GM21619 (cell line): Measurements from ENCODE around the gene NEMP2.
A peak's percentile ranks its signal among the peaks of the same experiment; 100 is the strongest.

Experiments
- ATAC-seq: cut with Tn5 transposase; IDR thresholded peaks from one replicate; pipeline ENCODE4 v1.9.1; 2021; ENCODE audit not compliant: unreplicated experiment

Gene NEMP2

GRCh38 chr2:190534310-190535120 is at the start of gene NEMP2:
Gene NEMP2 (minus strand): TSS chr2:190534722. CDS start chr2:190534655, 67 bp downstream.
- peak; percentile 63 for ATAC-seq

GRCh38 chr2:190583507-190584337 is 49.2 kb upstream of the NEMP2 start:
- ATAC-seq, result peak; percentile 69

- peak; percentile 63 for ATAC-seq
These were observed 48.4 kb upstream of the NEMP2 start for GRCh38 chr2:190582736-190583506.

- no peak for ATAC-seq
These were observed 47.5 kb upstream of the NEMP2 start for GRCh38 chr2:190582019-190582418.

- ATAC-seq, result no peak
These were observed 45.7 kb upstream of the NEMP2 start for GRCh38 chr2:190579915-190580846.

GRCh38 chr2:190579058-190579410 is 44.5 kb upstream of the NEMP2 start:
- no peak for ATAC-seq

GRCh38 chr2:190578158-190579057 is 43.9 kb upstream of the NEMP2 start:
- no peak for ATAC-seq

GRCh38 chr2:190576573-190576972 is 42.1 kb upstream of the NEMP2 start:
- no peak for ATAC-seq

- no peak for ATAC-seq
These were observed 40.7 kb upstream of the NEMP2 start for GRCh38 chr2:190575263-190575662.

DNA sequence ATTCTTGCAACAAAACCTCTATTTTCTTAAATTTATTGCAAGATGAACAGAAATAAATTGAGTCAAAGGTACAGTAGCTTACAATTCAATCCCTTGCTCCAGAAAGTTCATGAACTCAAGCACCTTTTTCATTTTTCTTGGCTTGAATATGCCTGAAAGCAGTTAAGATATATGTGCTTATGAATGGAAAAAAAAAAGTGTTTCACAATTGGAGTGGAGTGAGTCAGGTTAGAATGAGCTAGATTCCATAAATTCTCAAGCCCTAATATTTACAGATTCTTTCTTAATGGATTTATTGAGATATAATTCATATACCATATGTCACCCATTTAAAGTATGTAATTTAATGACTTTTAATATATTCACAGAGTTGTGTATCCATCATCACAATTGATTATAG is 39.6 kb upstream of the NEMP2 start:
- no peak for ATAC-seq

DNA sequence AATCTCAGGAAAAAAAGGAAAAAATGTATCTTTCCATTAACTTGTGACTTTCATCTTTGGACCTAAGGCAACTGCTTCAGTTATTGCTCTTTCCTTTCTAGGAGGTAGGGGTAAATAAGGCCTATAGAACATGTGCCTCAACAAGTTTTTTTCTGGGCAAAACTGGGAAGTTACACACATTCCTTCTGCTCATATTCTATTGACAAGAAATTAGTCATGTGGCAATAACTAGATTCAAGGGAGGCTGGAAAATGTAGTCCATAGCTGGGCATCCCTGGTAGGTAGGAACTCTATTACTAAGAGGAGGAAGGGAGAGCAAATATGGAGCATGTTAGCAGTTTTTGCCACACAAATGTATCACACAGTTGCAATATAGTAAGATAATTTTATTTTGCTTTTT is 37.7 kb upstream of the NEMP2 start:
- ATAC-seq, result no peak

GRCh38 chr2:190571686-190572085 is 37.2 kb upstream of the NEMP2 start:
- ATAC-seq, result no peak

- ATAC-seq, result no peak
These were observed 36.3 kb upstream of the NEMP2 start for GRCh38 chr2:190570871-190571270.

- no peak for ATAC-seq
These were observed 35.7 kb upstream of the NEMP2 start for GRCh38 chr2:190569994-190570755.

DNA sequence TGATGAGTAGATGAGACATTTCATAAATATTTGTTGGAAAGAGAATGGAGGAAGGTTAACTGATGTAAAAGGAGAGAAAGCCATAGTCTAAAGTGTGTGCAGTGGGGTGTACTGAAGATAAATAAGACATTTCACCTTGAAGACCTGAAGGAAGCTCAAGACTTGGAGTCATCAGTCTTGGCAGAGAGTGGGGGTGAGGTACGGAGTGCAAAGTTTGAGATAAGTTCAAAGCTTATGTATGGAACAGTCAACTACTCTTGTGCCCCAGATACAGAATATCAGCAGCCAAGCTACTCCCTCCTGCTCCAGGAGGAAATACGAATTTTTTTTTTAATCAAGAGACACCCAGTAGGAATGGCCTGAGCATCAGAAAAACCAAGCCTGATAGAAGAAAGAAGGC is 30.3 kb upstream of the NEMP2 start:
- no peak for ATAC-seq

GRCh38 chr2:190563646-190564045 is 29.1 kb upstream of the NEMP2 start:
- no peak for ATAC-seq

- ATAC-seq, result peak; percentile 58
These were observed 28.6 kb upstream of the NEMP2 start for GRCh38 chr2:190563109-190563508.

GRCh38 chr2:190562121-190562520 is 27.6 kb upstream of the NEMP2 start:
- ATAC-seq, result no peak

GRCh38 chr2:190561094-190561493 is 26.6 kb upstream of the NEMP2 start:
- ATAC-seq, result no peak
